Neural cell (in vitro differentiated cells): ENCODE data around the gene ADGRG1.

ENCODE experiments used
- EZH2 ChIP-seq: fragments of 200-600, 300-800 bp; shearing (Covaris generic), sonication (generic); IDR thresholded peaks from 2 replicates; pipeline ENCODE4 v1.6.1; 2014; ENCODE audit warnings: antibody characterized with exemption, low read length, borderline replicate concordance, mild to moderate bottlenecking; ENCODE audit not compliant: insufficient read depth, poor library complexity, severe bottlenecking
- POLR2AphosphoS5 ChIP-seq: IDR thresholded peaks from 2 replicates; pipeline ENCODE4 v1.6.1; 2012

GRCh38 chr16:57642160-57643135 lies 14.0 kb downstream of the ADGRG1 start:
- TF ChIP-seq EZH2 = no peak
- no peak for TF ChIP-seq POLR2AphosphoS5
